Occipital lobe (tissue), 2 donors: Measurements from ENCODE around the gene FAIM2. TPM values are rescaled to one million over a fixed set of nuclear protein-coding genes. Genes with fewer than 3 reads are reported as not detected.

Source experiments
- DNase-seq: peaks from one replicate; lab custom pipeline; 2025; lab: John Stamatoyannopoulos, UW
- total RNA-seq: library from RNA; depleted of rRNA; stranded (reverse); fragments of >200 nt; gene quantifications from one replicate; pipeline ENCODE4 v1.2.3, GENCODE V29; 2014

The FAIM2 gene
- total RNA-seq, 1 donor from 2014 or later, result 22.3 TPM

DNA sequence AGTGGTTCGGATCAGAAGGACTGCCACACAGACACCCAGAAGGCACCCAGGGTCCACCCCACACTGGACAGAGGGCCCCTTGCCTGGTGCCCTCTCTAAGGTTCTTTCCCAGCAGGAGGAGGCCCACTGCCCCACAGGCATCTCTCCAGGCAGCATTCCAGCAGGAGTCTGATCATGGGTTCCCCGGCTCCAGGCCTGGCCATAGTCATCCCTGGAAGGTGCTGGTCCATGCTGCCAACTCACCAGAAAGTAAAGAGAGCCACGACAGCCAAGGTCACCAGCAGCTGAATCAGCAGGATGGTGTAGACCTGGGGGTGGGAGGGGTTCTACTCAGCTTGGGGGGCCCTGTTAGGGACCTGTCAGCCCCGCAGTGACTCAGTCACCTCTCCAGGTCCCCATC is 6.4 kb downstream of the FAIM2 start:
- no peak for DNase-seq

DNA sequence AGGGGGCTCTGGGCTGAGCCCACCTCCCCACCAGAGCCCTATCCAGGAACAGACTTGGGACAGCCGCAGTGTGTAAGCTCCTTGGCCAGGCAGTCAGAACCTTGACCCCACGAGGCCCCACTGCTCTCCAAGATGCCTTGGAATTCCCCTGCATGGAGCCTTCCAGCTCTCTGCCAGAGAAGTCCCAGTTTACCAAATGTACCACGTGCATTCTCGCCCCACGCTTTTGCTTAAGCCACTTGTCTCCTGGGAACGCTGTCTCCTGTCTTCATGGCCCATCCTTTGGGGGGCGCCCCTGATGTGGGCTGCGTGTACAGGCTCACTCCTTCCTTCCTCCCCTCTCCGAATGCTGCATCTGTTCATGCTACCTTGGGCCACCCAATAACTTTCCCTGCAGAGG is 7.9 kb downstream of the FAIM2 start:
- no peak for DNase-seq

DNA sequence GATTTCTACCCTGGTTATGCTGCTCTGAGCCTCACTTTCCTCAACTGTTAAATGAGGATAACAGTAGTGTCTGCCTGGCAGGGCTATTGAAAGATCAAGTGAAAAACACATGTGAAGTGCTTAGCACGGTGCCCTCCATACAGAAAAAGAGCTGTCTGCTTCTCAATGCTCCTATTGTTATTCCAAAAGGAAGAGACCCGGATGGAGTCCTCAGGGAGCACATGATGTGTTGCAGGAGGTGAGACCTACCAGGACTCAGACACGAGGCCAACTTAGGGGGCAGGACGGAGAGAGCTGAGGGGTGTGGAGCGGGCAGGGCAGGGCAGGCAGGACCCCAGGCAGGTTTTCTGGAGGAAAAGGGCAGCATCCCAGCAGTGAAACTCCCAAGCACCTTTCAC is 8.9 kb downstream of the FAIM2 start:
- DNase-seq, result no peak

DNA sequence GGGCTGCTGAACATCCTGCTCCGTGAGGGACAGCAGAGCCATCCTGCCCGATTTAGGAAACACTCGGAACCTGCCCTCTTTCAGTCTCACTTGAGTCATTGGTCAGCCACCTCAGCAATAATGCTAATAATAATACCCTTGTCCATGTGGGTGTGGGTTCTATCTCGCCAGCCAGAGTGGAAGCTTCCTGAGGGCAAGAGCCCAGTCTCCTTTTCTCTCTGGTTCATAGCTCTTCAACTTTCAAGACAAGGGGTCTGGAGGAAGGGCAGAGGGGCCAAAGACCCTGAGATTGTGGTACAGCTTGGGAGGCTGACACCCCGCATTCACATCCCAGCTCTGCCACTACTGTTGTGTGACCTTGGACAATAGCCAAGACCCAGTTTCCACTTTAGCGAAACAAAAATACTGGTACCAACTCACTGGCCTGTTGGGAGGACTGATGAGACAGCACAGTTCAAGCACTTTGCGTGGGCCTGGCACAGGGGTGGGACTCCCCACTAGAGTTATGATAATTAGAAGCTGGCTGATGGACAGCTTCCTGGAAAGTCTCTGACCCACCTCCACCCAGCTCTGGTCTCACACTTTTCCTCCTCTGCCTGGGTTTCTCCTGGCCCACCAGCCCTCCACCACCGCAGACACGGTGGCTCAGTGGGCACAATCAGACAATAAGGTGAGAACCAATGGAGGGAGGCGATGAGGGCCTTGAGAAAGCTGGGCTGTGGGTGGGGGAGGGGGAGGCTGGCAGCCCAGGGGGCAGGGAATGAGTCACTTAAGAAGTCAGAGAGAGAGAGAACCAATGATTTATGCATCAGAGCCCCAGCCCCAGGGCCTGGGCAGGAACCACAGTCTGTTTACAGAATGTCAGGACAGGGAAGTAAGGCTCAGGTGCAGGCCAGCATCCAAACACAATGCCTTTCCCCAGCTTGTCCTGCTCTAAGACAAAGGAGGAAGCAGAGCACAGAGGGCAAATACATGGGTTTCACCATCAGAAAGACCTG is 9.6 kb downstream of the FAIM2 start:
- no peak for DNase-seq

DNA sequence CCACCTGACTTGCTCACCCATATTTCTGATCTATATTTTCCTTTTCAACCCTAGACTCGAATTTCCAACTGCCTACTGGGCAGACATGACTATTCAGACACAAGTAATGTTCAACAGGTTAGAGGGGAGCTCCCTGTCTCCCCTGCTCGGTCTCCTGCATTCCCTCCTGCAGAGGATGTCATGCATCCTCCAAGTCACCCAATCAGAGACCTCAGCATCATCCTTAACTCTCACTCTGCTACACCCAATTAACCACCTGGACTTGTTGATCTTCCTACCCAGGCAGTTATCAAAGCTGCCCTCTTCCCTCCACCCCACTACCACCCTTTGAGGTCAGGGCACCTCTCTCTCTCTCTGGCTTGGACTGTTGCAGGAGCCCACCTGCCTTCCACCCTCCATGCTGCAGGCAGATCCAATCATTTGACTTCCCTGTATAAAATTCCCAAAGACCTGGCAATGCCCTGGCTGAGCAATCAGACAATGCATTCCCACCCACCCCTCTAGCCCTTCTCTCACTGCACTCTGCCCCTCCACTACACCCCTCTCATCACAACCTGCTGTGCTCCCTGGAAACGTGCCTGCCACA is 10.9 kb downstream of the FAIM2 start:
- DNase-seq, result no peak

DNA sequence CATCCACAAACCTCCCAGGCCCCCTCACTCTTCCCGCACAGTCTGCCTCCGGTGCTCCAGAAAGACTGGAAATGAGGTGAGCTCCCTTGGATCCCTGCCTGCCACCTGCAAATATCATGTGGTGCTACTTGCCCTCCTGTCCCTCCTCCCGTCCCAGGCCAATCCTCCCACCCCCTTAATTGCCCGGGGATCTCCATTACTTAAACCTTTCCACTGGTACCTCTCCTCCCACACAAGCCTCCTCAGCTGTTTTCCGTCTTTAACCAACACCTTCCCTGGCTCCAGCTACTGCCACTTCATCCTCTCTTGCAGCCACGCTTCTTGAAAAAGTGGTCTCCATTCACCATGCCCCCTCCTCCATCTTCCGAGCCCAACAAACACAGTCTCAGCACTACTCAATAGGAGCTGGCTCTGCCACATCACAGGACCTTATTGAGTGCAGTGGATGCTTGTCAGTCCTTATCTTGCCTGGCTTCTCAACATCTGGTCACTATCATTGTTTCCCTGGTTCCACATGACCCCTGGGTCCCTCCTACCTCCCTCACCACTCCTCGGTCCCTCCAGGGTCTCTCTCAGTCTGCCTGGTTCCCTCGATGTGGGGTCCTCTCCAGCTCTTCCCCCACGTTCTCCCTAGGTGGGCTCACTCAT is 11.5 kb downstream of the FAIM2 start:
- DNase-seq, result no peak

DNA sequence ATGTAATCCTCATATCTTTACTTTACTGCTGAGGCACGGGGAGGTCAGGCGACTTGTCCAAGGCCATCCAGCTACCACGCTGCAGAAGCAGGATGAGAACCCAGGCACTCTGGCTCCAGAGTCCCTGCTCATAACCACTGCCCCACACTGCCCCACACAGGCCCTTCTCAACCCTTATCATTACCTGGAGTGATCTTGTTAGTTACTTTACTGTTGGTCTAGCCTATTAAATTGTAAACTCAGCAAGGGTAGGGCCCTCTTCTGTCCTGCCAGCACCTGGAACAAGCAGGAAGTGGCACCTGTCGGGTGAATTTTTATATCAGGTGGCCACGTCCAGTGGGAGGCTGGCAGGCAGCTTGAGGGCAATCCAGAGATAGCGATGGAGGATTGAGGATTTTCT is 12.2 kb downstream of the FAIM2 start:
- no peak for DNase-seq

DNA sequence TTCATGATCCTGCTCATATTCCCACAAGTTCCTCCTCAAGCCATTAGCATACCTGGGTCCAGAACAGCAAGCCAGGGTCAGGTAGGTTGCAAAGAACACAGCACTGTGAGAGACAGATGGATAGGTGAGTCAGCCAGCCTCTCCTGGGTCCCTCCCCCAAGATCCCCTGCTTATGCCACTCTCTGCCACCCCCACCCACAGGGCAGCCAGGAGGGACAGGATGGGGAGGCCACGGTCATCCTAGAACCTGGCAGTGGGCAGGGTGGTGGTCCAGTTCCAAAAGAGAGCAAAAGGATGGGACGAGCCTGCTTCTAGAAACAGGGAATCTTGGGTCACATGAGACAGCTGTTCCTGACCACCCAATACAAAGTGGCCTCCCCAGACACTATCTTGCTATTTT is 12.7 kb downstream of the FAIM2 start:
- no peak for DNase-seq

DNA sequence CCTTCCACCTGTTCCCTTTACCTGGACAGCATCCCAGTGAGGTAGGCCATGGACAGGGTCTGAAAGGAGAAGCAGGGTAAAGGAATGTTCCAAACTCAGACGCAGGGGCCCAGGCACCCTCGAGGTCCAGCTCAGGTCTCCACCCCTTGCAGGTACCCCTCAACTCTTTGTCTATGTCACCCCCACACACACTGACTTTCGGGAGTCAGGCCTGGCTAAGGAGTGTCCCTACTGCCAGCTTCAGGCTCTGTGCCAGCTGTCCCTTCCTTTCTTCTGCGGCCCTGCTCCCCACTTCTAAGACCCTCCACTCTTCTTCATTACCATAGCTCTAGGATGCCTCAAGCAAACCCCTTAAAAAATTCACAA is 13.6 kb downstream of the FAIM2 start:
- no peak for DNase-seq

DNA sequence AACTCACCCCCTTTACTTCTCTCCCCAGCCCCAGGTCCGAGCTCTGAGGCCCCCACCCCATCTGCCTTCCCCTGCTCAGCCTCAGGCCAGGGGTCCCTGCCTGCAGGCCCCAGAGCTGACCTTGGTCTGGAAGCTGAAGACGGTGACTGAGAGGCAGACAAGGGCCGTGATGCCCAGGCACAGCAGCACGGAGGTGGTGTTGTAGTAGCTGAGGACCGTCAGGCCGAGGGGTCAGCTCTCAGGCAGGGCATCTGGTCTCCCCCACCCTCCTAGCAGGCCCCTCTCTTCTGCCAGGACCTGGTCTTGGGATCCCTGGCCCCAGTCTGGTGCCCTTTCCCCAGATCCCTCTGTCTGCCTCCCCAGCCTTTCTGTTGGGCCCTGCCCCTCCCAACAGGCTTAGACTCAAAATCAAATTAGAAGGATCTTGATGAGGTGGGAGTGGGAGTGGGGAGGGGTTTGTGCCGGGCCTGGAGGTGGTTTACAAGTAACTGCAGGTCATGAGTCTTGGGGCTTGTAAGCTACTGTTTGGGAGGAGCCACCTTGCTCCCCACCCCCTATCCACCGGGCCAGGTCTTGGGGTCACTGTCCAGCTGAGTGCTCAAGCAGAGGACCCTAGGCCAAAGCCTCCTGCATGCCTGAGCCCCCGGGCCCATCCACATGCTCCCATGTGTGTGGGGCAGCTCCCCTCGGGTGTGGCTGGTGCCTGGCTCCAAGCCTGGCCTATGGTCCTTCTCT is 14.2 kb downstream of the FAIM2 start:
- DNase-seq, result no peak

DNA sequence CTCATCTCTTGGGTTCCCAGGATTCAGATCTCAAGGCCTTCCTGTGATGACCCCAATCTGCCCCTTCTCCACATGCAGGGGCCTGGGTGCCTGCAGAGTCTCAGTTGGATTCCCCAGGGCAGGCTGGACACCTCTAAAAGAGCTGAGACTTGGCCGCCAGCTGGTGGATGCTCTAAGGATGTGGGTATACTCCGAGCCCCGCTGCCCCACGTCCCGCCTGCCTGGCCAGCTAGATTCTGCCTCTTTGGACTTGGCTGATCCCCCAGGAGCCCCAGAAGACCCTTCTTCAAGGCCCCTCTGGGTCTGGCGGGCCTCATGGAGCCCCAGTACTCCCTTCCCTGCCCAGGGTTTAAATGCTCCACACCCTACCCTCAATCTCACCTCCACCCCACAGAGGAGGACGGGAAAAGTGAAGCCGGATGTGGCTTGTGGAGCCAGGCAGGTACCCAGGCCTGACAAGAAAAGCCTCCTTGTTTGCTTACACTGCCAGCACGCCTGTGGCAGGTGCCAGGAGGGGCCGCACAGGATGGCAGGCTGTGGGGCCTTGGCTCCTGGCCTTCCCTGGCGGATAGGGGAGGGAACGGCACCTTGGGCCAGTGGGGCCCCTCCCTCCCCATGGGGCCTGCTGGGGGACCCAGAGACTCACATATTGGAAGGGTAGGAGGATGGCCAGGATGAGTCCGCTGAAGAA is 15.1 kb downstream of the FAIM2 start:
- DNase-seq, result no peak

DNA sequence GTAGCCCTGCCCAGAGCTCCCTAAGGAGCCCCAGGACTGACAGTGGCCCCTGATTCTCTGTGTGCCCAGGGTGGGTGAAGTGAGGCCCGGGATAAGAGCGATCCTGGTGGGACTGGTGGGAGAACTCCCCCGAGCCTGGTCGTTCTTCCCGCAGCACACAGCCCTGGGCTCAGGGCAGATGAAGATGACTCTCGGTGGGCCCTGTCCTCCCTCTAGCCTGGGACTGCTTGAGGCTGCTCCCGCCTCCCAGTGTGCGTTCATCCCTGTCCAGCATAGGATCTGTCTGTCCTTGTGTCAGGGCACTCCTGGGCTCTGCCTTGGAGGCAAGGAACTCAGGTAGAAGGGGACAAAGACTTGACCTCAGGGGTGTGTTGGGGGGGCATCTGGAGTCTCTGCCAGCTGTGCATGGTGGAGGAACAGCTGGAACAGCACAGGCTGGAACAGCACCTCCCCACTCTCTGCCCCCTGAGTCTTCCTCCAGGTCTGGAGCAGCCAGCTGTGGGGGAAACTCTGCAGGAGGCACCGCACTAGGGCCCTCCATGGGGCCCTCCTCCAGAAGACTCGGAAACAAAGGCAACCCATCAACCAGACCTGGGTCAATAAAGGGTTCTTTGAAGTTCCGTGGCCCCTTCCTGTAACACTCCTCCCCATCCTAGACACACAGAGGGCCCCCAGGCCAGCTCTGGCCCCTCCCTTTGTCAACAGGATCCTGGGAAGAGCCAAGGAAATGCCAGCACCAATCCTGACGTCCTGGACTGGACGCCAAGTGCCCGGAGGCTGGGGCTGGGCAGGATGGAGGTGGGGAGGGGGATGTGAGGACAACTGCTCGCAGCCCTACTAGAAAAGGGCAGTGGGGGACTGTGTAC is 15.9 kb downstream of the FAIM2 start:
- DNase-seq, result no peak

DNA sequence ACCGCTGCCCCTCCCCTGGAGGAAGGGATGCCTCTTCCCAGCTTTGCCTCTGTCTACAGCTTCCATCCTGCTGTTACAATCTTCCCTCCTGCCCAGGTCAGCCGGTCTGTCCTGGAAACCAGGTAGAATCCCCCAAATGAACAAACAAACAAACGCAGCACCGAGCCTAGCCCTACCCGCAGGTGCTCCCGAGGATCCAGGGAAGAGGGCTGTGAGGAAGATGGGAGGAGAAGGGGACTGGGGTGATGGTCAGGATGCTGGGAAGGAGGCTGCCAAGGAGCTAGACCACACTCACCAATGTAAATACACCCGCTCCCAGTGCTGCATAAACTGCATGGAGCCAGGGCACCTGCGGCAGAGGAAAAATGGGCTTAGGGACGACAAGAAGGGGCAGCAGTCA is 16.6 kb downstream of the FAIM2 start:
- DNase-seq, result no peak

DNA sequence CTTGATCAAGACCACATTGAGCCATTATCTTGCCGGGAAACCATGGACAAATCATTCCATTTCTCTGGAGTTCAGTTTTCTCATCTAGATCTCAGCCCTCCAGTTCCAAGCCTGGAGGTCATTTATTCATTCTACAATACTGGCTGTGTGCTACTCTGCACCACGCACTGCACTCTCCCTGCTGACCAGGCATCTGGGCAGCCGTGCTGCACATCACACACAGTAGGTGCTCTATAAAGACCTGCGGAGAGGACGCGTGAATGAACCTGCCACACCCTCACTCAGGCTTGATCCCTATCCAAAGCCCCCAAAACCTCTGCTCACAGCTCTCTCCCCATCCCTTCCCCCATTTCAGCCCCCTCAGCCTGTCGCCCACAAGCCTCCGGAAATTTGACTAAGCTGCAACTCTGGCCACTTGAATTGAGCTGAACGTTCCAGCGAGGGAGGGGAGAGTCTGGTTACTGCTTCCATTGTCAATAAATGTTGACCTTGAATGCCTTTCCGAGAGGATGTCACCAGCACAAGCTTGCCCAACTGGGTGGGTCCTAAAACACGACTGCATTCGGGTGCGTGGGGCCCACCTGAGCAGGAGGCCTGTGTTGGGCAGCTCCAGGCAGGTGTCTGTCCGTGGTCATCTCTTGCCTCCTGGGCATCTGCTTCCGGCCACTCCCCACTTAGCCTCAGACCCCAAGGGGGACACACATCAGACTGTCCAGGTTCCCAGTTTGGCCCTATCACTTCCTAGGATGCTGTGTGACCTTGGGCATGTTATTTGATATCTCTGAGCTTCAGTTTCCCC is 17.8 kb downstream of the FAIM2 start:
- no peak for DNase-seq

DNA sequence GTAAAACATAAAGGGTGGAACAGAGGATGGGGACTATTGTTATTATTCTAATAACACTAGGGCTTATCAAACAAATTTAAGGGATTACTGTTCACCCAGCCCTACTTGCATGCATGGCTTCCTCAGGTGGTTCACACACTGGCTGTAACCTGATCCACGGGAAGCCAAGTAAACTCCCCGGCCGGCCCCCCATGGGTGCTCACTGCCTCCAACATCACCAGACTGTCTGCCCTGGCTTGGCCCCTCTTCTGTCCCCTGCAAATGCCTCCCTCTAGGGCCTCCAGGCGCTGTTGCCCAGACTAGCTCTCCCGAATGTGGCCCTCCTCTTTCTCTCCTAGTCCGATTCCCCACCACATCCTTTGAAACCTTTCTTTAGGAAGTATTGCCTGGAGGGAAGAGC is 18.6 kb downstream of the FAIM2 start:
- no peak for DNase-seq

DNA sequence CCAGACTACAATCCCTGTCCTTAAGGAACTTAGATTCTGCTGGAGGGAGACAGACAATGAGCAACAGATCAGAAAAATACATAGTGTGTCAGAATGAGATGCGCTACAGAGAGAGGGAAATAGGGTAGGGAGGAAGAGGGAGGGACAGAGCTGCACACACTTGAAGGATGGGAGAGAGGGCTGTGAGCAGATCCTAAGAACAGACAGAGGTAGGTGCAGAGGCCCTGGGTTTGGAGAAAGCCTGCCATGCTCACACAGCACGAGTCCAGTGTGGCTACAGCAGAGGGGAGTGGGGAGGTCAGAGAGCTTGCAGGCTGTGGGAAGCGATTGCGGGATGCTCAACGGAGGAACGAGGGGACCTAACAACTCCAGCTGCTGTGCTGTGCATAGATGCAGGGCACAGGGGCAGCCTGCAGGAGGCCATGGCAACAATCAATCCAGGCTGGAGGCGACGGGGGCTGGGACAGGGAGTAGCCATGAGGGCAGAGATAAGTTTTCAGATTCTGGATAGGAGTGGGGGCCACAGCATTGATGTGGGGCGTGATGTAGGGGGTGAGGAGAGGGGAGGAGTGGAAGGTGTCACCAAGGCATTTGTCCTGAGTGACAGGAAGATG is 20.7 kb downstream of the FAIM2 start:
- no peak for DNase-seq

DNA sequence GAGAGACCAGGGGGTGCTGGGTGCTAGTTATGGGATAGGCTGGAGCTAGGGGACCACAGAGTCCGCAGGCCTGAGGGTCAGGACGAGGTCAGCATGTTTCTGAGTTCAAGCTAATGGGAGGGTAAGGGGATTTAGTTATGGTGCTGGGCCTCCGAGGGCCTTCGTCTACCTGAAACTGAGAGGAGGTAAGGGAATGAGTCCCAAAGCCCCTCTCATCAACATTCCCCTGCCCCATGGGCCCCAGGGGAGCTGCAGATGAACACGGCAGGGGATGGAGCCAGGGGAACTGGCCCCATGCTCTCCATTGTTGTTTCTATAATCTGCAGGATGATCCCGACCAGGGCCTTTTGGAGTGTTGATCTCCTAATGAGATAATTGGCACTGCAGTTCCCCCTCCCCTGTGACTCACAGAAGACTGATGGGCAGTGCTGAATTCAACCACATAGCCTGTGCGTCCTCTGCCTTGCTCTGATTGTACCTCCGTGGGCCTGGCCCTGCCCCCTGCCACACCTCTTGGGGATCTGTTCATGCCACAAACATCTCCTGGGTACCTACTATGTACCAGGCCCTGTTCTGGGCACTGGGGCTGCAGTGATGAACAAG is 21.4 kb downstream of the FAIM2 start:
- no peak for DNase-seq

DNA sequence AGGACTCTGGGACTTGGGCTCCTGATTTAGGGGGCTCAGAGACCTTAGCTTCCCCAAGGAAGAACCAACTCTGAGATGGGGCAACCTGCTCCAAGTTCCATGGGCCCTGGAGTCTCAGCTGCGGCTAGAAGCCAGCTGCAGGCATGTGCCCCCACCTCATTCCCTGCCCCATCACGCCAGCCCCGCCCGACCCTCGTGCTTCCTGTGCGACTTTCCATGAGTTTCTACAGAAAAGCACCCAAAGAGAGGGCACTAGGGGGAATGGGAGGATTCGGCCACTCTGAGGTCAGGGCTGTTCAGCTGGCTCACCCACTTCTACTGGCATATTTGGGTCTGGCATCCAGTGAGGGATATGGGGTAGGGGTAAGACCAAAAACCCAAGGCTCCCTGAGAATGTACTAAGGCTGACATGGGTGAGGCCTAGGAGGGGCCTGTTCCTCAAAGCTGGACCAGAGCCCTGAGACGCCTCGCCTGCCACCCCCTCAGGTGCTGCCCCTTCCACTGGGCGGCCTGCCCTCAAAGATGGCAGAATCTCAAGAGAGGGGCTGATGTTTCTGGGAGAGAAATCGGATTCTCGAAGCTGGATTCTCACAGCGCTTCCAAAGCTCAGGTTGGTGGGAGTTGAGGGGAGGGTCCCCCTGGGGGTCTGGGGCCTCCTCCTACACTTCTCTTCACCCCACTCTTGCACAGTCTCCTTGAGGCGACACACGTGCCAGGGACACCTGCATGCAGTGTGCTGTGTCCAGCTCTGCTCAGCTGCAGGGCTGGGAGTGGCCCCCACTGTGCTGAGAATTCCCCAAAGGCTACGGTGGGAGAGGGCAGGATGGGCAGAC is 22.1 kb downstream of the FAIM2 start:
- no peak for DNase-seq
